GM23338 (cell line): Measurements from ENCODE around the gene UST. TPM values are rescaled to one million over a fixed set of nuclear protein-coding genes. Genes with fewer than 3 reads are reported as not detected.

Experiments
- ATAC-seq: fragments of 200-7000 bp; cut with Tn5 transposase; 3 replicates; pipeline ENCODE4 v1.9.1; 2020
- DNase-seq: peaks from one replicate; pipeline ENCODE4 v3.0.0-alpha.2; 2015; ENCODE audit warnings: low spot score
- H2AFZ ChIP-seq: fragments of 200-600 bp; sonication (generic); 2 replicates; pipeline ENCODE4 v1.8.0; 2016; ENCODE audit warnings: antibody characterized with exemption, mild to moderate bottlenecking, moderate library complexity
- H3F3A ChIP-seq: fragments of 200-600 bp; sonication (generic); replicated peaks from 2 replicates; pipeline ENCODE4 v1.8.0; 2017; ENCODE audit warnings: antibody characterized with exemption, mixed run types, low read depth
- H3K27ac ChIP-seq: fragments of 200-600 bp; sonication (generic); 2 replicates; pipeline ENCODE4 v1.6.1; 2016; ENCODE audit warnings: low read depth
- H3K27me3 ChIP-seq: fragments of 200-600 bp; sonication (generic); 2 replicates; pipeline ENCODE4 v1.8.0; 2016; ENCODE audit warnings: mild to moderate bottlenecking, mixed run types, moderate library complexity; ENCODE audit not compliant: insufficient read depth
- H3K36me3 ChIP-seq: fragments of 200-600 bp; sonication (generic); 2 replicates; pipeline ENCODE4 v1.8.0; 2016; ENCODE audit warnings: mild to moderate bottlenecking; ENCODE audit not compliant: insufficient read depth
- H3K4me1 ChIP-seq: fragments of 200-600 bp; sonication (generic); 2 replicates; pipeline ENCODE4 v1.8.0; 2016; ENCODE audit warnings: mild to moderate bottlenecking, moderate library complexity; ENCODE audit not compliant: insufficient read depth
- H3K4me2 ChIP-seq: fragments of 200-600 bp; sonication (generic); 2 replicates; pipeline ENCODE4 v1.7.1; 2017; ENCODE audit warnings: mixed run types
- H3K4me3 ChIP-seq: fragments of 200-600 bp; sonication (generic); 2 replicates; pipeline ENCODE4 v1.6.1; 2016; ENCODE audit warnings: mixed run types
- H3K79me2 ChIP-seq: fragments of 200-600 bp; sonication (generic); replicated peaks from 2 replicates; pipeline ENCODE4 v1.8.0; 2017; ENCODE audit warnings: mild to moderate bottlenecking; ENCODE audit not compliant: insufficient read depth
- H3K9me2 ChIP-seq: fragments of 200-600 bp; sonication (generic); 2 replicates; pipeline ENCODE4 v1.8.0; 2017; ENCODE audit not compliant: insufficient read depth
- H4K20me1 ChIP-seq: fragments of 200-600 bp; sonication (generic); replicated peaks from 2 replicates; pipeline ENCODE4 v1.8.0; 2017; ENCODE audit warnings: mild to moderate bottlenecking; ENCODE audit not compliant: insufficient read depth
- H3K27ac Mint-ChIP-seq: 2 replicates; pipeline ENCODE4 v1.8.0; 2020; ENCODE audit warnings: inconsistent platforms, mild to moderate bottlenecking, moderate library complexity, mixed read lengths
- H3K27me3 Mint-ChIP-seq: 3 replicates; pipeline ENCODE4 v1.8.0; 2022; ENCODE audit warnings: low read depth, mild to moderate bottlenecking, moderate library complexity, mixed read lengths, inconsistent platforms; ENCODE audit not compliant: insufficient read depth, poor library complexity
- H3K36me3 Mint-ChIP-seq: 3 replicates; pipeline ENCODE4 v1.8.0; 2021; ENCODE audit warnings: low read depth, mild to moderate bottlenecking, inconsistent platforms, moderate library complexity, mixed read lengths
- H3K4me1 Mint-ChIP-seq: 3 replicates; pipeline ENCODE4 v1.8.0; 2020; ENCODE audit warnings: mild to moderate bottlenecking, inconsistent platforms, mixed read lengths
- H3K4me3 Mint-ChIP-seq: 3 replicates; pipeline ENCODE4 v1.8.0; 2021; ENCODE audit warnings: moderate library complexity, mild to moderate bottlenecking, inconsistent platforms, mixed read lengths
- H3K9me3 Mint-ChIP-seq: 3 replicates; pipeline ENCODE4 v1.8.0; 2020; ENCODE audit warnings: moderate library complexity, mild to moderate bottlenecking, inconsistent platforms, mixed read lengths
- CREB1 ChIP-seq: fragments of 250-450 bp; sonication (Bioruptor Pico); IDR thresholded peaks from 2 replicates; pipeline ENCODE4 v1.5.0; 2020; ENCODE audit warnings: low read depth, mild to moderate bottlenecking, moderate library complexity
- EZH2phosphoT487 ChIP-seq: fragments of 200-600 bp; sonication (generic); IDR thresholded peaks from one replicate; pipeline ENCODE4 v1.8.1; 2018; ENCODE audit warnings: antibody characterized with exemption; ENCODE audit not compliant: unreplicated experiment
- NANOG ChIP-seq: IDR thresholded peaks from 2 replicates; pipeline ENCODE4 v1.6.1; 2016; ENCODE audit warnings: antibody characterized with exemption, borderline replicate concordance
- POLR2AphosphoS5 ChIP-seq: IDR thresholded peaks from 2 replicates; pipeline ENCODE4 v1.6.1; 2016; ENCODE audit warnings: antibody characterized with exemption, low read depth
- STAT1 ChIP-seq: IDR thresholded peaks from one replicate; pipeline ENCODE4 v1.6.1; 2016; ENCODE audit warnings: antibody characterized with exemption; ENCODE audit not compliant: unreplicated experiment
- ZNF114 ChIP-seq: fragments of 250-450 bp; sonication (Bioruptor Pico); IDR thresholded peaks from 2 replicates; pipeline ENCODE4 v1.5.0; 2020; ENCODE audit warnings: mild to moderate bottlenecking, moderate library complexity
- ZNF331 ChIP-seq: fragments of 250-450 bp; sonication (Bioruptor Pico); IDR thresholded peaks from 2 replicates; pipeline ENCODE4 v1.5.0; 2020; ENCODE audit warnings: low read depth, mild to moderate bottlenecking, moderate library complexity
- polyA plus RNA-seq: library from polyadenylated mRNA; unstranded; fragments of >200 nt; fragmentation: Nextera tagmentation; extraction: Ambion mirVana; gene quantifications from 2 replicates; pipeline ENCODE4 v1.2.1, GENCODE V29; 2016
- total RNA-seq: library from RNA; depleted of rRNA; stranded (reverse); fragments of >200 nt; shearing (Covaris generic); gene quantifications from 2 replicates; pipeline ENCODE4 v1.2.3, GENCODE V29; 2014
- TF ChIP-seq, protein P1 (sequence below), 2 experiments: fragments of 200-600 bp in 1 of 2; sonication (generic) in 1 of 2; conservative IDR thresholded peaks; 2 replicates each; pipeline versions ENCODE4 v1.5.1 to v1.6.1; 2016 to 2017; ENCODE audit warnings: antibody characterized with exemption in 2 of 2, low read depth in 2 of 2, mild to moderate bottlenecking in 2 of 2, moderate library complexity in 1 of 2
- TF ChIP-seq, protein P2 (sequence below): IDR thresholded peaks from one replicate; pipeline ENCODE4 v1.6.1; 2018; ENCODE audit warnings: antibody characterized with exemption; ENCODE audit not compliant: unreplicated experiment
- TF ChIP-seq, protein P3 (sequence below): IDR thresholded peaks from 2 replicates; pipeline ENCODE4 v1.6.1; 2016; ENCODE audit warnings: antibody characterized with exemption

The UST gene
- total and polyA plus RNA-seq, 2 experiments from 2014 or later: 12.6 to 33.0 TPM

DNA sequence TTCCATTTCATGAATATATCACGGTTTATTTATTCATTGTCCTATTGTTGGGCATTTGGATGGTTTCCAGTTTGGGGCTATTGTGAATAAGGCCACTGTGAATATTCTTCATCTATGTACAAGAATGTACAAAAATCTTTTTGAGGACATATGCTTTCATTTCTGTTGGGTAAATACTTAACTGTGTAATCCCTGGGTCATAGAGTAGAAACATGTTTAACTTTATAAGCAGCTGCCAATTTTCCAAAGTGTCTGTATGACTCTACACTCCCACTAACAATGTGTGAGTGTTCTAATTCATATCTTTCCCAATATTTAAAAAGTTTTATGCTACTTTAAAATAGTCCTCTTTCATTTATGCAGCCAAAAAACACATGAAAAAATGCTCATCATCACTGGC, 98.6 kb downstream of the UST start:
- H3K27me3 Mint-ChIP-seq: peaks cover 5% of the 10 kb centered on the region
- ATAC-seq: no peak

DNA sequence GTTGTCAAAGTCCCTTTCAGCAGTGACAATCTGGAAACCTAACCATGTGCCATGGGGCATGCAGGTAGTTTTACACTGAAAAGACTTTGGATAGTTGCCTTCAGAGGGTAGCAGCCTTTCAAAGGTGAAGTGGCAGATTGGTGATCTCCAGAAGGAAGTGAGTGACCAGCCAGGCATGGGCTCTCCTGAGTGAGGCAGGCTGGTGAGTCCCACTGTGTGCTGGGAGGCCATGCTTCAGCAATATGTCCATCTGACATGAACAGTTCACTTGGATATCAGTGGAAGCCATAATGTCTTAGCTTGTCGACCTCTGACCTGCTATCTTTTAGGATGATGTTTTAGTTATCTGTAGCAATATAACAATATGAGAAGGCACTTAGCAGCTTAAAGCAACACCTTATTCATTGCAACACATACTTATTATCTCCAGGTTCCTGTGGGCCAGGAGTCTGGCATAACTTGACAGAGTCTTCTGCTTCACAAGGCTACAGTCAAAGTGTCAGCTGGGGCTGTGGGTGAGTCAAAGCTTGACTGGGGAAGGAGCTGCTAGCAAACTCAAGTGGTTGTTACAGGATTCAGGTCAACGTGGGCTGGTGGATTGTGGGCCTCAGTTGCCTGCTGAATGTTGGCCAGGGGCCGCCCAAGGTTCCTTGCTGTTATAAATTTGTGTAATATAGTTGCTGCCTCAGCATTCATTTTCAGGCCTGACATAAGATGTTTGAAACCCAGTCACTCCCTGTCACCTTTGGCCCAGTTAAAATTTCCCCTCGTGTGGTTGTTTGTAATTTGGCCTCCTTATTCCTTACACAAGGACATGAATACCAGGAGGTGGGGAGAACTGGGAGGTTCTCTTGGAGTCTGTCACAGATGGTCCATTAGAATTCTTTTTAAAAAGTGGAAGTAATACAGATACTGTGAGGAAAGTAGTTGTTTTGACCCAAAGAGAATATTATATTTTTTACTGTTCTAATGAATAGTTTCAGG, 100.2 kb downstream of the UST start:
- Histone ChIP-seq H4K20me1 (peaks cover 12% of the 10 kb centered on the region; the same call in 1 of the 2 replicates), H3K9me2 (no peaks in the 10 kb centered on the region), H3K36me3 (no peaks in the 10 kb centered on the region), H3K4me1 (peaks cover 18% of the 10 kb centered on the region), H3F3A (no peaks in the 10 kb centered on the region), H3K27me3 (no peaks in the 10 kb centered on the region), H3K27ac (no peak overlapping the region), H3K79me2 (peaks cover 96% of the 10 kb centered on the region), H3K4me2 (no peak overlapping the region), H3K4me3 (no peak overlapping the region), H2AFZ (no peak overlapping the region)
- TF ChIP-seq POLR2AphosphoS5: no peak
- H3K36me3 Mint-ChIP-seq: peaks cover 12% of the 10 kb centered on the region
- DNase-seq (no peak), ATAC-seq (no peak)
- peaks cover 5% of the 10 kb centered on the region for H3K27me3 Mint-ChIP-seq
- no peak overlapping the region for H3K4me3 Mint-ChIP-seq
- no peaks in the 10 kb centered on the region for H3K9me3 Mint-ChIP-seq
- peaks cover 41% of the 10 kb centered on the region for H3K4me1 Mint-ChIP-seq
- no peak overlapping the region for H3K27ac Mint-ChIP-seq

More for the DNA sequence above, 98.6 kb downstream of the UST start:
- Histone ChIP-seq H3K27me3 (no peaks in the 10 kb centered on the region), H3K4me2 (no peak overlapping the region), H4K20me1 (peaks cover 6% of the 10 kb centered on the region; the same call in 1 of the 2 replicates), H3K36me3 (no peaks in the 10 kb centered on the region), H3F3A (no peaks in the 10 kb centered on the region), H3K4me3 (no peak overlapping the region), H3K79me2 (peaks cover 97% of the 10 kb centered on the region), H3K4me1 (peaks cover 4% of the 10 kb centered on the region; the same call in 1 of the 2 replicates), H3K27ac (no peak overlapping the region), H2AFZ (no peak overlapping the region), H3K9me2 (peaks cover 1% of the 10 kb centered on the region; the same call in 1 of the 2 replicates)
- no peak for DNase-seq
- H3K36me3 Mint-ChIP-seq: peaks cover 12% of the 10 kb centered on the region
- no peak overlapping the region for H3K27ac Mint-ChIP-seq
- H3K9me3 Mint-ChIP-seq: no peaks in the 10 kb centered on the region
- TF ChIP-seq NANOG (no peak), CREB1 (no peak), ZNF114 (no peak), EZH2phosphoT487 (no peak), STAT1 (no peak)
- TF ChIP-seq, protein P1, sequence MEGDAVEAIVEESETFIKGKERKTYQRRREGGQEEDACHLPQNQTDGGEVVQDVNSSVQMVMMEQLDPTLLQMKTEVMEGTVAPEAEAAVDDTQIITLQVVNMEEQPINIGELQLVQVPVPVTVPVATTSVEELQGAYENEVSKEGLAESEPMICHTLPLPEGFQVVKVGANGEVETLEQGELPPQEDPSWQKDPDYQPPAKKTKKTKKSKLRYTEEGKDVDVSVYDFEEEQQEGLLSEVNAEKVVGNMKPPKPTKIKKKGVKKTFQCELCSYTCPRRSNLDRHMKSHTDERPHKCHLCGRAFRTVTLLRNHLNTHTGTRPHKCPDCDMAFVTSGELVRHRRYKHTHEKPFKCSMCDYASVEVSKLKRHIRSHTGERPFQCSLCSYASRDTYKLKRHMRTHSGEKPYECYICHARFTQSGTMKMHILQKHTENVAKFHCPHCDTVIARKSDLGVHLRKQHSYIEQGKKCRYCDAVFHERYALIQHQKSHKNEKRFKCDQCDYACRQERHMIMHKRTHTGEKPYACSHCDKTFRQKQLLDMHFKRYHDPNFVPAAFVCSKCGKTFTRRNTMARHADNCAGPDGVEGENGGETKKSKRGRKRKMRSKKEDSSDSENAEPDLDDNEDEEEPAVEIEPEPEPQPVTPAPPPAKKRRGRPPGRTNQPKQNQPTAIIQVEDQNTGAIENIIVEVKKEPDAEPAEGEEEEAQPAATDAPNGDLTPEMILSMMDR (conservative IDR thresholded peaks at IDR 0.05; ENCODE audit: low read depth in 2 of 2): no peak
- H3K4me3 Mint-ChIP-seq: no peak overlapping the region
- H3K4me1 Mint-ChIP-seq: peaks cover 38% of the 10 kb centered on the region

DNA sequence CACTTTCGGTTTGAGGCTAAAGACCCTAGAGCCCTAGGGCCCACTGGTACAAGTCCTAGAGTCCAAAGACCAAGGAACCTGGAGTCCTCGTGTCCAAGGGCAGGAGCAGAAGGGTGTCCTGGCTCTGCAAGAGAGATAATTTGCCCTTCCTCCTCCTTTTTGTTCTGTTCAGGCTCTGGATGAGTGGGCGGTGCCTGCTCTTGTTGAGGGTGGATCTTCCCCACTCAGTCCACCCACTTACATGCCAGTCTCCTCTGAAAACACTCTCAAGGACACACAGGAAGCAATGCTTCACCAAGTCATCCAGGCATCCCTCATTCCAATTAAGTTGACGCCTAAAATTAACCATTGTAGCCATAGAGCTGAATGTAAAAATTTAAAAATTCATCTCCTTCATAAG, 102.1 kb downstream of the UST start:
- no peaks in the 10 kb centered on the region for H3K9me2 ChIP-seq
- H3K27me3 ChIP-seq: no peaks in the 10 kb centered on the region
- Mint-ChIP-seq H3K4me3 (no peak overlapping the region), H3K36me3 (peaks cover 15% of the 10 kb centered on the region), H3K27ac (no peak overlapping the region), H3K9me3 (no peaks in the 10 kb centered on the region), H3K4me1 (peaks cover 43% of the 10 kb centered on the region), H3K27me3 (peaks cover 5% of the 10 kb centered on the region)
- no peak for DNase-seq
- no peak overlapping the region for H2AFZ ChIP-seq
- no peak overlapping the region for H3K27ac ChIP-seq
- no peak for ATAC-seq
- H3K4me3 ChIP-seq: no peak overlapping the region
- peaks cover 15% of the 10 kb centered on the region; the same call in 1 of the 2 replicates for H4K20me1 ChIP-seq
- H3K36me3 ChIP-seq: no peaks in the 10 kb centered on the region
- peaks cover 24% of the 10 kb centered on the region for H3K4me1 ChIP-seq
- H3K4me2 ChIP-seq: no peak overlapping the region
- H3F3A ChIP-seq: no peaks in the 10 kb centered on the region
- H3K79me2 ChIP-seq: peaks cover 96% of the 10 kb centered on the region
- TF ChIP-seq NANOG (no peak), ZNF331 (no peak)
- TF ChIP-seq, protein P2, sequence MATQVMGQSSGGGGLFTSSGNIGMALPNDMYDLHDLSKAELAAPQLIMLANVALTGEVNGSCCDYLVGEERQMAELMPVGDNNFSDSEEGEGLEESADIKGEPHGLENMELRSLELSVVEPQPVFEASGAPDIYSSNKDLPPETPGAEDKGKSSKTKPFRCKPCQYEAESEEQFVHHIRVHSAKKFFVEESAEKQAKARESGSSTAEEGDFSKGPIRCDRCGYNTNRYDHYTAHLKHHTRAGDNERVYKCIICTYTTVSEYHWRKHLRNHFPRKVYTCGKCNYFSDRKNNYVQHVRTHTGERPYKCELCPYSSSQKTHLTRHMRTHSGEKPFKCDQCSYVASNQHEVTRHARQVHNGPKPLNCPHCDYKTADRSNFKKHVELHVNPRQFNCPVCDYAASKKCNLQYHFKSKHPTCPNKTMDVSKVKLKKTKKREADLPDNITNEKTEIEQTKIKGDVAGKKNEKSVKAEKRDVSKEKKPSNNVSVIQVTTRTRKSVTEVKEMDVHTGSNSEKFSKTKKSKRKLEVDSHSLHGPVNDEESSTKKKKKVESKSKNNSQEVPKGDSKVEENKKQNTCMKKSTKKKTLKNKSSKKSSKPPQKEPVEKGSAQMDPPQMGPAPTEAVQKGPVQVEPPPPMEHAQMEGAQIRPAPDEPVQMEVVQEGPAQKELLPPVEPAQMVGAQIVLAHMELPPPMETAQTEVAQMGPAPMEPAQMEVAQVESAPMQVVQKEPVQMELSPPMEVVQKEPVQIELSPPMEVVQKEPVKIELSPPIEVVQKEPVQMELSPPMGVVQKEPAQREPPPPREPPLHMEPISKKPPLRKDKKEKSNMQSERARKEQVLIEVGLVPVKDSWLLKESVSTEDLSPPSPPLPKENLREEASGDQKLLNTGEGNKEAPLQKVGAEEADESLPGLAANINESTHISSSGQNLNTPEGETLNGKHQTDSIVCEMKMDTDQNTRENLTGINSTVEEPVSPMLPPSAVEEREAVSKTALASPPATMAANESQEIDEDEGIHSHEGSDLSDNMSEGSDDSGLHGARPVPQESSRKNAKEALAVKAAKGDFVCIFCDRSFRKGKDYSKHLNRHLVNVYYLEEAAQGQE: no peak
- TF ChIP-seq, protein P3, sequence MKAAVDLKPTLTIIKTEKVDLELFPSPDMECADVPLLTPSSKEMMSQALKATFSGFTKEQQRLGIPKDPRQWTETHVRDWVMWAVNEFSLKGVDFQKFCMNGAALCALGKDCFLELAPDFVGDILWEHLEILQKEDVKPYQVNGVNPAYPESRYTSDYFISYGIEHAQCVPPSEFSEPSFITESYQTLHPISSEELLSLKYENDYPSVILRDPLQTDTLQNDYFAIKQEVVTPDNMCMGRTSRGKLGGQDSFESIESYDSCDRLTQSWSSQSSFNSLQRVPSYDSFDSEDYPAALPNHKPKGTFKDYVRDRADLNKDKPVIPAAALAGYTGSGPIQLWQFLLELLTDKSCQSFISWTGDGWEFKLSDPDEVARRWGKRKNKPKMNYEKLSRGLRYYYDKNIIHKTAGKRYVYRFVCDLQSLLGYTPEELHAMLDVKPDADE: no peak
